ENCODE results near the gene PWWP3B.
"Not testable (repeated sequence)": the region's sequence is repeated elsewhere in the genome, so short reads cannot be mapped to it uniquely, and the experiment has no call there.

The PWWP3B gene

DNA sequence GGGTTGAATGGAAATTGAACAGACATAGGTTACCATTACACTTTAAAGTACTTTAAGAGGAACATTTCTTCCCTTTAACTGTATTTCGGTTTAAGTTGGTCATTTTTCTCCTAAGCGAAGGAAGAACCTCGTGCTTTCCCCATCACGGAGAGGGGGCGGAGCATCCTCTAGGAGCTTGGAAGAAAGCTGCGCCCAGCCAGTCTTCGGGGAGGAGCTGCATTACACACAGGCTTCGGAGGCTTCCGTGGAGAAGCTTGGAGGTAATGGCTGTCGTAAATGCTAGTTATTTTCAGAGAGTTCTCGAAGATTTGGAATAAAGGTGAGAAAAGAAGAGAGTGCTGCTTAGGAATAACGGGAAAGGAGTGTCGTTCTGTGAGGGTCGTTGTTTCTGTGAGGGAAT, at the start of gene PWWP3B:
PWWP3B (plus strand) TSS at position 199 of the 400 bp plus-strand sequence. CDS start 37,128 bp downstream, outside the sequence.
- no peak for DNase-seq (ENCODE audit: low spot score)

DNA sequence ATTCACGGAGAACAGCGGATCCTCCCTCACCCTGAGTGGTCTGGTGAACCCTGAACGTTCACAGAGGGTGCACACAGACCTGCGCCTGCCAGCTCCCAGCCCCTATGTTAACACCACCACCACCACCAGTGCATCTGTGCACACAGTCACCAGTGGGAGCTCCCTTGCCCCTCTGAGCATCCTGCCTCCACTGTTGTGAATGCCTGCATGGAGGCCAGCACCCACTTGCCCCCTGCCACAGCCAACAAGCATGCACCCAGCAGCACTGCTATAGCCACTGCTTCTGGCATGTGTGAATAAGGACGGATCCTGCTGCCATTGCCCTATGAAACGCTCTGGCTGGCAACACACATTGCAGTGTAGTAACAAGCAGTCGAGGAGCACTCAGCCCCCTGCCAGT, 29.1 kb upstream of the PWWP3B start:
- no peak for DNase-seq (ENCODE audit: low spot score)

DNA sequence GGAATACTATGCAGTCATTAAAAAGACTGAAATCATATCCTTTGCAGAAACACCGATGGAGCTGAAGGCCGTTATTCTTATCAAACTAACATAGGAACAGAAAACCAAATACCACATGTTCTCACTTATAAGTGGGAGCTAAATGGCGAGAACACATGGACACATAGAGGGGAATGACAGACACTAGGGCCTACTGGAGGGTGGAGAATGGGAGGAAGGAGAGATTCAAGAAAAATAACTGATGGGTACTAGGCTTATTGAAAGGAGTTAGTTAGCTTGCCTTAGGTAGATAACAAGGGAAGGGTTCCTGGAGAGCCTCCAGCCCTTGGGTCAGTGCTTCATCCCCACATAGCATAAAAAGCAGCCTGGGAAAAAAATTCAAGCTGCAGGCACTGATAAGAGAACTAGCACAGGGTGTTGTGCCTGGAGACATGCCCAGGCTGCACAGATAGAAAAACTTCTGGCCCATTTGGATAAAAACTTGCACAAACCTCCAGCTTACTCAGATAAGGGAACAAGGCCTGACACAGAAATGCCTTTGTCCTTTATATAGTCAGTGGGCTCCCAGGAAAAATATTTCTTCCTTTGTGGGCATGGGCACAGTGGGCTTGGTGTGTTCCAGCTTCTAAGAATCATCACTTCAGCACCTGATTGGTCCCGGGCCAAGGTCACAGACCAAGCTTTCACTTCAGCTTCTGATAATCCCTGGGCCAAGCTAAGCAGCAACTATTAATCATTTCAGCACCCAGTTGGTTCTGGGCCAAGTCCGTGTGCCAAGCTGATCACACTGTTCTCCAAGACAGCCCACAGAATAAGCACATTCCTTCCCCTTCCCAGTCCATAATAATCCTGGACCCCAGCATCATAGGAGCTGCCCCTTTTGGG, 23.1 kb upstream of the PWWP3B start:
- DNase-seq (ENCODE audit: low spot score), result no peak

DNA sequence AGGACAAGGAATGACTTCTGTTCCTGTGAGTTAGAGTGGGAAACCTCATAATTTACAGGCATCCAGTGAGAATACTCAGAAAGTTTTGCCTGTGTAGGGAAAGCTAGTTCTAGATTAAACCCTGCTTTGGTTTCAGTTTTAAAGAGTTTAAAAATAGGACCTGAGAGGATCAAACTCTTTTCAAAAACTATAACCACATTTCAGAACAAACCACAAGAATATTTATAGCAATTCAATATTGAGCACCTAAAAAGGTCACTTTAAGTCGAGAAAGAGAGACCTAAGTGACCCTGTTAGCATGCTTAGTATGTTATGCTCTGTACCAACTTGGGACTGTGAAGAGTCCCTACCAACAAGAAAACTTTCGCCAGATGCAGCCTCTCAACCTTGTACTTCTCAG, 17.4 kb upstream of the PWWP3B start:
- DNase-seq (ENCODE audit: low spot score), result no peak

DNA sequence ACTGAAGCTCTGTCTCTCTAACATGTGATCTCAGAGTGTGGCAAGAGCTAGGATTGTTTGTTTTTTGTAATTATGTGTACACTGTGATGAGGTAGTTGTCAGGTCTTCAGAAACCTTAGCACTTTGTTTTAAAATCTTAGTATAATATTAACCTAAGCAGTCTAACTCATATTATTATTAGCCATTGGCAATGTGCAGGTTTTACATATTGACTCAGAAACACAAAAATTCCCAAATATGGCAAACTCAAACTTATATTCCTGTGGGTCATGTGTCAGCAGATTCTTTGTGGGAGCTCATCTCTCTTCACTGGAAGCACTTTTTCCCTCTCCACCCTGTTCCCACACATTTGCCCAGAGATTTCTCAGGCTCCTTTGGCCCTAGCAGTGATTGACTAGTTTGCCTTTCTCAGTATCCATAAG, 8.2 kb upstream of the PWWP3B start:
- DNase-seq (ENCODE audit: low spot score), result no peak

DNA sequence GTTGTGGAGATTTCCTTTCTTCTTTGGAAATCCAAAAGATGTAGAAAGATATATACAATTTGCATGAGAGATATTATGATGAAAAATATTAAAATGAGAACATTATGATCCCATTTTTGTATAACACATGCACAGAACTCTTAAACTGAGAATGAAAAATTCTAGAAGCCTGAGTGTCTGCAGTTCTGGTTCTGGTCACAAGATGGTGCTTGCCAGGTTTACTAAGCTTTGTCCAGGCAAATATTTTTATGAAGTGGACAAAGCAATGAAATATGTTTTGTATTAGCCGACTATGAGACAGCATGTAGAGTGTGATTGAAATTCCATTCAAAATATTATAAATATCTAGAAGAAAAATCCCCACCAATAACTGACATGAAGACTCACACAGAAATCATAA, 2.2 kb downstream of the PWWP3B start:
- no peak for DNase-seq (ENCODE audit: low spot score)

DNA sequence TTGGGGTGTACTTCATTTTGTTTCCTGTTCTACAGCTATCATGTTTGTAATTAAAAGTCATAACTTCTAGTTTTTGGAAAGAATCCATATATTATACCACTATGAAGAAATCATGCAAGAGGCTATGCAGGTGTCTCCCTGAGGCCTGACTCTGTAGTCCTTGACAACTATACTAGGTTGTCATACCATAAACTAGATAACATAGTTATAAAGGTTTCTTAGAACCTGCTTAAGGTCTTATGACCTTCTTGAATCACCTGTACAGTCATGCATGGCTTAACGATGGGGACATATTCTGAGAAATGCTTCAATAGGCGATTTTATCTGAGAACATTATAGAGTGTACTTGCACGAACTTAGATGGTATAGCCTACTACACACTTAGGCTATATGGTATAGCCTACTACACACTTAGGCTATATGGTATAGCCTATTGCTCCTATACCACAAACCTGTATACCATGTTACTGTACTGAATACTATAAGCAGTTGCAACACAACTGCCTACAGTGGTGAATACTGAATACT, 3.3 kb downstream of the PWWP3B start:
- no peak for DNase-seq (ENCODE audit: low spot score)

DNA sequence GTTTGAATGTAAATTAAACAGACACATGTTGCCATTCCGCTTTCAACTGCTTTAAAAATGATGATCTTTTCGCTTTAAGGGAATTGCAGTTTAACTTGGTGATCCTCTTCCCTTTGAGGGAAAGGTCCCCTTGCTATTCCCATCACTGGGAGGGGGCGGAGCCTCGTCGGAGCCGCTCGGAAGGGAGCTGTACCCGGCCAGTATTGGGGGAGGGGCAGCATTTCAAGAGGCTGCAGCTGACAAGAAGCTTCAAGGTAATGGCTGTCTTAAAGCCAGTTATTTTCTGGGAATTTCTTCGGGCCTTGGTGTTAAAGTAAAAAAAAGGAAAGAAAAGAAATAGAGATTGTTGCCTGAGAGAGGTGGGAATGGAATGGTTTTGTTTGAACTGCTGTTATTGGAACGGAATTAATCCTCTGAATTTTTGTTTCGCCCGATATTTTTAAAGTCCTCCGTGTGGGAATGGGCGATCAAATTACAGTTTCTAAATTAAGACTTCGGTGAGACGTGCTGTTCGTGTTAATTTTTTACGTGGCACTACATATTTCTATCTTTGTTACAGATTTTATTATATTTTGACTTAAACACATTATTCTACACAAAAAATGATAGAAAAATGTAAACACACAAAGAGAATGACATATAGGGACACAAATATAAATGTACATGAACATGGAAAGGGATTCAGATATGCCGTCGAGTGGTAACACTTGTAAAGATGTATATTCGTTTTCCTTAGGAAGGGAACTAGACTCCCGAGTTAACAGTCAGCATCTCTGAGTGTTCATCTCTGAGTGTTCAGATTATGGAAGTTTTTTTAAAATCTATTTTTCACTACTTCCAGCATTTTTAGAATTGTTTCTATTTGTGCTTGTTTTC, 9.2 kb downstream of the PWWP3B start:
- no peak for DNase-seq (ENCODE audit: low spot score)

DNA sequence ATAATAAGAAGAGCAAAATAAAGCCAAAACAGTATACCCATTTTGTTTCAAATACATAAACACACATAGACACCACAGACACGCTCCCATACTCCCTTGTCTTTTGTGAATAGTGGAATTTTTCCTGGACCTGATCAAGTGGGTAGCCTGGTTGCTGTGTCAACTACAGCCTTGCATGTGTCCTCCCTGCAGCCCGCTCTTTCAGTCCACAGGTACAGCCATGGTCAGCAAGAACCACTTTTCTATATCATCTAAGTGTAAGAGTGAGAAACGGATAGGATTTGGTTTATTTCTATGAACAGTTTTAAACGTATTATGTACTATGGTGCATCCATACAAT, 9.8 kb downstream of the PWWP3B start:
- no peak for DNase-seq (ENCODE audit: low spot score)

DNA sequence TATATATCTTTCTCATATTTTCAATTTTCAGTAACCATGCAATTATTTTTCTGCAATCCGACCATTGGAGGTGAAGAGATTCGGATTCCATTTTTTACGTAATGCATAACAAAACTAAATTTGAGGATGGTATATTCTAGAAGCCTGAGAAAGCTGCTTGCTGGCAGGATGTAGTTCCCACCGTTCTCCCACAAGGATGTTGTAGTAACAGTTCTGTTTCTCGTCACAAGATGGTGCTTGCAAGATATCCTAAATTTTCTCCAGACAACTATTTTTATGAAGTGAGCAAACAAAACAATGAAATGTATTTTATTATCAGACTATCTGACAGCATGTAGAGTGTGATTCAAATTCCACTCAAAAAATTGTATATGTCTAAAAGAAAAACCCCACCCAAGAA, 10.7 kb downstream of the PWWP3B start:
- no peak for DNase-seq (ENCODE audit: low spot score)

DNA sequence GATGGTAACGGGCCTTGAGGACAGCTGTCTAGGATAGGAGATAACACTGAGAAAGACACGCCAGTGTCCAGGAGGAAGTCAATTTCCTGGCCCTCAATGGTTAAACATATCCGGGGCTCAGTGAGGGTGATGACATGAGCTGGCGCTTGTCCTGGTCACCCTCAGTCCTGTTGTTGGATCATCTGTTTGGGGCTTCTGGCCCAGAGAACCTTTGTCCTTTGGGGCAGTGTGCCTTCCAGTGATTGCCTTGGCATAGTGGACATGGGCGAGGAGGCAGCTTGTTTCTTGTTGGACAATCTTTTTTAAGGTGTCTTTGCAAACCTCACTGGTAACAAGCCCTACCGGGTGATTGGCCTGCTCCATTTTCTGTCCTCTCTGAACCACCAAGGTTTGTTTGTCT, 15.6 kb downstream of the PWWP3B start:
- DNase-seq (ENCODE audit: low spot score), result not testable (repeated sequence)

DNA sequence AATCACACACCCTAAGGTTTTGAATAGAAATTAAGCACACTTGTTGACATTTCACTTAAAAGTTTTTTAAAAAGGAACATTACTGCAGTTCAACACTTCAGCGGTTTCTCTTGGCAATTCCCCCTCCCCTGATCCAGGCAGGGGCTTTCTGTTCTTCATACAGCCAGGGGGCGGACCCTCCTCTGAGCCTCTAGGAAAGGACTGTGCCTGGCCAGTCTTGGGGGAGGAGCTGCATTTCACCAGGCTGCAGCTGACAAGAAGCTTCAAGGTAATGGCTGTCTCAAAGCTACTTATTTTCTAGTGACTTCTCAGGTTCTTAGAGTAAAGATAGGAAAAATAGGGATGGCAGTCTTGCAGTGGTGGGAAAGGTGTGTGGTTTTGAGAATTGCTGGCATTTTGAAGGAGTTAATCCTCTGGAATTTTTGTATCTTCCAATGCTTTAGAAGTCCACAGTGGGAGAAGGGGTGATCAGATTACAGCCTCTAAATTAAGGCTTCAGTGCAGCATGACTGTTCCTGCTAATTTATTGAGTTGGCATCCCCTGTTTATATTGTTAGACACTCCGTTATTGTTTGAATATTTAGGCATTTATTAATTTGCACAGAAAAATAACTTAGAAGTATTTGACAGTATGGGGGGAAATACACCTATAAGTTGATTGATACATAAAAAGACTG, 33.5 kb downstream of the PWWP3B start:
- no peak for DNase-seq (ENCODE audit: low spot score)

DNA sequence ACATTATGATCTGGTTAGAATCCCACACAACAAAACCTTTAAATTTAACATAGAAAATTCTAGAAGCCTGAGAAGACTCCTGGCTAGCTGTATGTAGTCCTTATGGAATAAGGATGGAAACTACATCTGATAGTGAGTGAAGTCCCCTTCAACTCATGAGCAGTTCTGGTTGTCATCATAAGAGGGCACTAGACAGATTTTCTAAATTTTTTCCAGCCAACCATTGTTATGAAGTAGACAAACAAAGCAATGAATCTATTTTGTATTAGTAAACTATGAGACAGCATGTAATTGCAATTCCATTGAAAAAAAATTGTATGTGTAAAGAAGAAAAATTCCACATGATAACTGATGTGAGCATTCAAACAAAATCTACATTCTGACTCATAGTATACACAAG, 35.2 kb downstream of the PWWP3B start:
- no peak for DNase-seq (ENCODE audit: low spot score)

DNA sequence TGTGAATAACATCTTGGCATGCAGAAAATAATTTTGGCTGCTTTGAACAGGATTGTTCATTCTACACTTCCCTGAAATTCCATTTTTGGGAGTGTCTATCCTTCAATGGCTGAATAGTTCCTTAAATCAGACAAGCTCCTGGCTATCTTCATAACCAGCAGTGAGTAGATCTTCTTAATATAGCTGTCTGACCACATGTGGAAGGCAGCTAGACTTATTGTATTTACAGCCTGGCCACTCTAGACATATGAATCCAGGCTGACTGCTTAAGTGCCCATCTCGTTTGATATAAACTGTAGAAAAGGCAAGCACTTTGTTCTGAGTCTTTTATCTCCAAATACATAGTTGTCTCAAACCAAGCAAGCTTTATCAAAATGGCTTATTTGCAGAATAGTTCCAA, 40.0 kb downstream of the PWWP3B start:
- no peak for DNase-seq (ENCODE audit: low spot score)
